ENCODE measurements around the gene CIDEA. TPM values are rescaled to one million over a fixed set of nuclear protein-coding genes. Genes with fewer than 3 reads are reported as not detected.

CIDEA gene
- polyA plus RNA-seq, 1 experiment = 0.17 TPM

- H3K27me3 ChIP-seq (ENCODE audit: control insufficient read depth, insufficient read depth, low read length) = peaks cover 3% of the 10 kb centered on the region
- no peak overlapping the region for H3K4me3 ChIP-seq (ENCODE audit: low read depth, low read length)
- TF ChIP-seq, protein P1, sequence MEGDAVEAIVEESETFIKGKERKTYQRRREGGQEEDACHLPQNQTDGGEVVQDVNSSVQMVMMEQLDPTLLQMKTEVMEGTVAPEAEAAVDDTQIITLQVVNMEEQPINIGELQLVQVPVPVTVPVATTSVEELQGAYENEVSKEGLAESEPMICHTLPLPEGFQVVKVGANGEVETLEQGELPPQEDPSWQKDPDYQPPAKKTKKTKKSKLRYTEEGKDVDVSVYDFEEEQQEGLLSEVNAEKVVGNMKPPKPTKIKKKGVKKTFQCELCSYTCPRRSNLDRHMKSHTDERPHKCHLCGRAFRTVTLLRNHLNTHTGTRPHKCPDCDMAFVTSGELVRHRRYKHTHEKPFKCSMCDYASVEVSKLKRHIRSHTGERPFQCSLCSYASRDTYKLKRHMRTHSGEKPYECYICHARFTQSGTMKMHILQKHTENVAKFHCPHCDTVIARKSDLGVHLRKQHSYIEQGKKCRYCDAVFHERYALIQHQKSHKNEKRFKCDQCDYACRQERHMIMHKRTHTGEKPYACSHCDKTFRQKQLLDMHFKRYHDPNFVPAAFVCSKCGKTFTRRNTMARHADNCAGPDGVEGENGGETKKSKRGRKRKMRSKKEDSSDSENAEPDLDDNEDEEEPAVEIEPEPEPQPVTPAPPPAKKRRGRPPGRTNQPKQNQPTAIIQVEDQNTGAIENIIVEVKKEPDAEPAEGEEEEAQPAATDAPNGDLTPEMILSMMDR (IDR thresholded peaks at IDR 0.05; ENCODE audit: low read depth, low read length) = no peak
- H3K9me3 ChIP-seq (ENCODE audit: control insufficient read depth, insufficient read depth, low read length) = no peaks in the 10 kb centered on the region
- DNase-seq (ENCODE audit: low read depth, low spot score) = peak; percentile 51
- ChIA-PET POLR2A (no interaction called here), CTCF (no interaction called here)
- no peak overlapping the region for H3K27ac ChIP-seq (ENCODE audit: low read depth, low read length)
These were observed 50.4 kb downstream of the CIDEA start for GRCh38 chr18:12304351-12305210.

GRCh38 chr18:12305211-12305610 is 51.0 kb downstream of the CIDEA start:
- H3K4me3 ChIP-seq (ENCODE audit: low read depth, low read length) = no peak overlapping the region
- no peak overlapping the region for H3K27ac ChIP-seq (ENCODE audit: low read depth, low read length)
- ChIA-PET POLR2A (no interaction called here), CTCF (interaction anchor here (1.5 kb wide), 1 partner anchor 16 kb away, joined by 5 read pairs; no protein-coding TSS in a partner anchor)
- TF ChIP-seq, protein P1 (IDR thresholded peaks at IDR 0.05; ENCODE audit: low read depth, low read length) = no peak
- H3K9me3 ChIP-seq (ENCODE audit: control insufficient read depth, insufficient read depth, low read length) = no peaks in the 10 kb centered on the region
- no peaks in the 10 kb centered on the region for H3K27me3 ChIP-seq (ENCODE audit: control insufficient read depth, insufficient read depth, low read length)
- no peak for DNase-seq (ENCODE audit: low read depth, low spot score)

- peak overlapping the region; percentile 21 for H3K27ac ChIP-seq (ENCODE audit: low read depth, low read length)
- CTCF ChIA-PET = interaction anchor here (1.5 to 1.7 kb wide), 2 partner anchors 17 to 35 kb away, joined by 5 to 10 read pairs; no protein-coding TSS in a partner anchor
- H3K9me3 ChIP-seq (ENCODE audit: control insufficient read depth, insufficient read depth, low read length) = peaks cover 6% of the 10 kb centered on the region
- POLR2A ChIA-PET = interaction anchor here (0.6 to 3.5 kb wide), 3 partner anchors 13 to 26 kb away, joined by 4 to 48 read pairs (median 15); no protein-coding TSS in a partner anchor
- H3K4me3 ChIP-seq (ENCODE audit: low read depth, low read length) = peak overlapping the region; percentile 89
- no peak for DNase-seq (ENCODE audit: low read depth, low spot score)
- TF ChIP-seq, protein P1 (IDR thresholded peaks at IDR 0.05; ENCODE audit: low read depth, low read length) = no peak
- H3K27me3 ChIP-seq (ENCODE audit: control insufficient read depth, insufficient read depth, low read length) = no peaks in the 10 kb centered on the region
These were observed 51.9 kb downstream of the CIDEA start for GRCh38 chr18:12305930-12306629.

DNA sequence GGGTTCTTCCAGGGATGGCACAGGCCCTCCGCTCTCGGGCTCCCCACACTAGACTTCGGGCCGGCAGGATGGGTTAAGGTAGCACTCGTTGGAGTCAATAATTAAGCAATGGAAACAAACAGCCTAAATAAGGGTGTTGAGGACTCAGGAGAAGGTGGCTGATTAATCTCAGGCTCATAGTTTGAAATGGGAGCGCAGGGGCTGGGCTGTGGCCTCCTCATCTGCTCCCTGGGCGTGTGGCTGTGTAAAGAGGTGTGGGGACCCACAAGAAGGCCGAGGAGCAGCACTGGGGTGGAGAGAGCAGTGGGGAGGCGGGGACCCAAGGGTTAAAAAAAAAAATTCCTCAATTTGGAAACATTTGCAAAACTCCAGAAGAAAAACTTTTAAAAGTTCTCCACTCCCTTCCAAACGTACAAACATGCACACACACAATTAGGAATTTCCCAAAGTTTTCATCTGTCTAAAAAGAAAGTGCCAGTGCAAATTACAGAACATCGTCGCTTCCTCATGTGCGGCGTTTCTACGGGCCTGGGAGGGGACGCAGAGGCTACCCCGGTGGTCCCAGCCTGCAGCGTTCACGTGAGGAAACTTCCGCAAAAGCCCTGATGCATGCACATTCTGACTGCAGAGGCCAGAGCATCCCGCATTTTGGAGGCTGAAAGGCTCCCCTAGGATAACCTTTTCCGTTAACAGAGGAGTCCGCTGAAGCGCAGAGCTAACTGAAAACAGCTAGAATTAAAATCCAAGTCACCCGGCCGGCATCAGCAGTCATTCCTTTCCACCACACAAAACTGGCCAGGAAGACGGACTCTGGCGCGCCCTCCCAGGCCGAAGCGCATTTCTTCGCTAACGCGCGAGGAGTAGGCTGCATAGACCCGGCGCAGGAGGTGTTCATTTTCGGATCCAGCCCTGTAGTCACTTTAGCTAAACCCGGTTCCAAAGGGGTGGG is 52.9 kb downstream of the CIDEA start:
- ChIA-PET CTCF (interaction anchor here (0.8 to 1.7 kb wide), 4 partner anchors 18 to 36 kb away, joined by 3 to 10 read pairs (median 5); no protein-coding TSS in a partner anchor), POLR2A (interaction anchor here (0.6 to 3.5 kb wide), 16 partner anchors 12 to 809 kb away, joined by 3 to 51 read pairs (median 4); partner anchors contain the start of gene AFG3L2)
- Histone ChIP-seq H3K4me3 (ENCODE audit: low read depth, low read length) (peak overlapping the region; percentile 89), H3K9me3 (ENCODE audit: control insufficient read depth, insufficient read depth, low read length) (peaks cover 10% of the 10 kb centered on the region), H3K27ac (ENCODE audit: low read depth, low read length) (peak overlapping the region; percentile 87), H3K27me3 (ENCODE audit: control insufficient read depth, insufficient read depth, low read length) (no peaks in the 10 kb centered on the region)
- no peak for DNase-seq (ENCODE audit: low read depth, low spot score)
- TF ChIP-seq, protein P1 (IDR thresholded peaks at IDR 0.05; ENCODE audit: low read depth, low read length) = peak; percentile 42; the same call in 1 of the 2 replicates
